Tibial nerve (tissue), 3 donors: ENCODE results near the gene NPSR1.

Experiments used
- EP300 ChIP-seq, 2 donors: sonication (generic); formaldehyde crosslinking; IDR thresholded peaks; one replicate each; pipeline ENCODE4 v1.6.1; 2017; ENCODE audit warnings: antibody characterized with exemption in 2 of 2, mild to moderate bottlenecking in 1 of 2
- POLR2A ChIP-seq, 2 donors: fragments of 450-650 bp; IDR thresholded peaks; one replicate each; pipeline ENCODE4 v1.6.1; 2017; ENCODE audit warnings: antibody characterized with exemption in 2 of 2, mild to moderate bottlenecking in 2 of 2, moderate library complexity in 2 of 2

GRCh38 chr7:34759477-34760125 lies 101.6 kb downstream of the NPSR1 start:
- TF ChIP-seq POLR2A (IDR thresholded peaks at IDR 0.05) (no peak), EP300 (IDR thresholded peaks at IDR 0.05) (no peak)
